Endodermal cell (in vitro differentiated cells): ENCODE data around the gene MAP3K9. TPM values are rescaled to one million over a fixed set of nuclear protein-coding genes. Genes with fewer than 3 reads are reported as not detected.

Experiments used
- DNase-seq: peaks from one replicate; pipeline ENCODE4 v3.0.0-alpha.2; 2017
- H3K27ac ChIP-seq: 2 replicates; pipeline ENCODE4 v1.5.1; 2013; ENCODE audit warnings: mild to moderate bottlenecking, low read depth, low read length, moderate library complexity
- H3K27me3 ChIP-seq: 2 replicates; pipeline ENCODE4 v1.6.1; 2013; ENCODE audit warnings: mild to moderate bottlenecking, low read length, moderate library complexity; ENCODE audit not compliant: insufficient read depth, control insufficient read depth, poor library complexity, severe bottlenecking
- H3K36me3 ChIP-seq: 2 replicates; pipeline ENCODE4 v1.7.0; 2013; ENCODE audit warnings: mild to moderate bottlenecking, low read length, moderate library complexity; ENCODE audit not compliant: control insufficient read depth, insufficient read depth
- H3K4me1 ChIP-seq: one replicate; pipeline ENCODE4 v1.7.0; 2013; ENCODE audit warnings: low read length; ENCODE audit not compliant: control insufficient read depth, insufficient read depth
- H3K4me3 ChIP-seq: 2 replicates; pipeline ENCODE4 v1.5.1; 2013; ENCODE audit warnings: mild to moderate bottlenecking, low read length, moderate library complexity
- H3K9ac ChIP-seq: 2 replicates; pipeline ENCODE4 v1.6.1; 2013; ENCODE audit warnings: mild to moderate bottlenecking, low read length, moderate library complexity; ENCODE audit not compliant: poor library complexity, severe bottlenecking; ENCODE audit errors: extremely low read depth
- H3K9me3 ChIP-seq: 2 replicates; pipeline ENCODE4 v1.6.1; 2013; ENCODE audit warnings: mild to moderate bottlenecking, low read length, moderate library complexity; ENCODE audit not compliant: control insufficient read depth
- H3K27ac Mint-ChIP-seq: 2 replicates; pipeline ENCODE4 v1.8.0; 2020; ENCODE audit warnings: mixed read lengths
- H3K27me3 Mint-ChIP-seq: 2 replicates; pipeline ENCODE4 v1.8.0; 2021; ENCODE audit warnings: mild to moderate bottlenecking, mixed read lengths; ENCODE audit not compliant: insufficient read depth
- H3K36me3 Mint-ChIP-seq: 2 replicates; pipeline ENCODE4 v1.8.0; 2020; ENCODE audit warnings: low read depth, mixed read lengths
- H3K4me1 Mint-ChIP-seq: 2 replicates; pipeline ENCODE4 v1.8.0; 2020; ENCODE audit warnings: mixed read lengths
- H3K4me3 Mint-ChIP-seq: 2 replicates; pipeline ENCODE4 v1.8.0; 2020; ENCODE audit warnings: mild to moderate bottlenecking, moderate library complexity, mixed read lengths
- H3K9me3 Mint-ChIP-seq: 2 replicates; pipeline ENCODE4 v1.8.0; 2020; ENCODE audit warnings: mild to moderate bottlenecking, mixed read lengths
- WGBS, 2 experiments: methylation state at CpG; one replicate each; pipeline versions ENCODE4 v1.1.5 to v1.1.7; 2013; ENCODE audit warnings: missing lambda C conversion rate in 2 of 2, mixed read lengths in 1 of 2; ENCODE audit not compliant: insufficient coverage in 1 of 2, insufficient read length in 1 of 2; 5-methylcytosine and 5-hydroxymethylcytosine counted together
- total RNA-seq, 2 donors: library from RNA; stranded (reverse); fragmentation: NEBNext Ultra II Directional in 1 of 2; extraction: Animal tissue kit (Norgen Biotek cat#: 25700) in 1 of 2; gene quantifications; 2 replicates in 1 of 2; 3 replicates in 1 of 2; pipeline ENCODE4 v1.2.1, GENCODE V29; 2021
- TF ChIP-seq, protein P1 (sequence below): fragments of 200-600 bp; sonication (generic); conservative IDR thresholded peaks from 2 replicates; pipeline ENCODE4 v1.5.0; 2021; ENCODE audit warnings: antibody characterized with exemption, mild to moderate bottlenecking

The MAP3K9 gene
- total RNA-seq, 2 donors from 2014 or later = 34.1 to 38.5 TPM

DNA sequence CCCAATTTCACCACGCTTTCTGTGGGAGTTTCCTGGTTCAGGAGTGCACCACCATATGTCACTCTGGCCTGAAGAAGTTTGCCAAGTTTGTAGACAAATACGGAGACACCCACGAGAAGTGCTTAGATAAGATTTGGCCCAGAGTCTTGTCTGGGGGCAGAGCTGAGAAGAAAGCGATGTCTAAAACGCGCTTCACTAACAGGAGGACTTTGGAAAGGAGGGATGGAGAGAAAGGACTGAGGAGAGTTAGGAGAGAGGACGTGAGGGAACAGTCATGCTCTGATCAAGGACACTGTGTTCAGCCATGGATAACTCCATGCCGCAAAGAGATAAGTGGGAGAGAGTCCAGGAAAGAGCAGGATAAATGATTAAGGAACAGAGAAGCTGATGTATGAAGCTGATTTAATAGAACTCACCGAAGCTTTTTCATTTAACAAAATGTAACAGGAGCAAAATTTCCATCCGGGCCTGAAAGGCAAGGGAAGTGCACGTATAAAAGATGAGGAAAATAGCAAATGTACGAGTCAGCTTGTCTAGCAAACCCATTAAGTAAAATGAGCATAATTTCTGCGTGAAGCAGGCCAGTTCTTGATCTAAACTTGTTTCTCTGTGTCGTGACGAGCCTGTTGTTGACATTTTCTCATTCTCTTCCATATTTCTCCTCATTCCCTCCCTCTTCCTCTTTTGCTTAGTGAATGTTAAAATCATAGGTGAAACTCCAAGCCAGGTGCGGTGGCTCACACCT lies 23.4 kb upstream of the MAP3K9 start:
- TF ChIP-seq, protein P1, sequence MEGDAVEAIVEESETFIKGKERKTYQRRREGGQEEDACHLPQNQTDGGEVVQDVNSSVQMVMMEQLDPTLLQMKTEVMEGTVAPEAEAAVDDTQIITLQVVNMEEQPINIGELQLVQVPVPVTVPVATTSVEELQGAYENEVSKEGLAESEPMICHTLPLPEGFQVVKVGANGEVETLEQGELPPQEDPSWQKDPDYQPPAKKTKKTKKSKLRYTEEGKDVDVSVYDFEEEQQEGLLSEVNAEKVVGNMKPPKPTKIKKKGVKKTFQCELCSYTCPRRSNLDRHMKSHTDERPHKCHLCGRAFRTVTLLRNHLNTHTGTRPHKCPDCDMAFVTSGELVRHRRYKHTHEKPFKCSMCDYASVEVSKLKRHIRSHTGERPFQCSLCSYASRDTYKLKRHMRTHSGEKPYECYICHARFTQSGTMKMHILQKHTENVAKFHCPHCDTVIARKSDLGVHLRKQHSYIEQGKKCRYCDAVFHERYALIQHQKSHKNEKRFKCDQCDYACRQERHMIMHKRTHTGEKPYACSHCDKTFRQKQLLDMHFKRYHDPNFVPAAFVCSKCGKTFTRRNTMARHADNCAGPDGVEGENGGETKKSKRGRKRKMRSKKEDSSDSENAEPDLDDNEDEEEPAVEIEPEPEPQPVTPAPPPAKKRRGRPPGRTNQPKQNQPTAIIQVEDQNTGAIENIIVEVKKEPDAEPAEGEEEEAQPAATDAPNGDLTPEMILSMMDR = no peak
- no peak overlapping the region for H3K4me3 ChIP-seq
- no peak overlapping the region for H3K9ac ChIP-seq
- peaks cover 23% of the 10 kb centered on the region for H3K9me3 Mint-ChIP-seq
- H3K36me3 Mint-ChIP-seq = no peaks in the 10 kb centered on the region
- H3K27me3 Mint-ChIP-seq = peaks cover 7% of the 10 kb centered on the region
- no peak overlapping the region for H3K27ac ChIP-seq
- WGBS, 2 experiments = 87 to 93% methylated on average over 15 to 16 of the region's 16 CpGs
- H3K4me1 Mint-ChIP-seq = no peaks in the 10 kb centered on the region
- H3K27ac Mint-ChIP-seq = no peak overlapping the region
- no peak overlapping the region for H3K4me3 Mint-ChIP-seq
- no peak for DNase-seq
- no peaks in the 10 kb centered on the region for H3K27me3 ChIP-seq
- no peaks in the 10 kb centered on the region for H3K4me1 ChIP-seq
- H3K9me3 ChIP-seq = peaks cover 32% of the 10 kb centered on the region
- H3K36me3 ChIP-seq = no peaks in the 10 kb centered on the region

DNA sequence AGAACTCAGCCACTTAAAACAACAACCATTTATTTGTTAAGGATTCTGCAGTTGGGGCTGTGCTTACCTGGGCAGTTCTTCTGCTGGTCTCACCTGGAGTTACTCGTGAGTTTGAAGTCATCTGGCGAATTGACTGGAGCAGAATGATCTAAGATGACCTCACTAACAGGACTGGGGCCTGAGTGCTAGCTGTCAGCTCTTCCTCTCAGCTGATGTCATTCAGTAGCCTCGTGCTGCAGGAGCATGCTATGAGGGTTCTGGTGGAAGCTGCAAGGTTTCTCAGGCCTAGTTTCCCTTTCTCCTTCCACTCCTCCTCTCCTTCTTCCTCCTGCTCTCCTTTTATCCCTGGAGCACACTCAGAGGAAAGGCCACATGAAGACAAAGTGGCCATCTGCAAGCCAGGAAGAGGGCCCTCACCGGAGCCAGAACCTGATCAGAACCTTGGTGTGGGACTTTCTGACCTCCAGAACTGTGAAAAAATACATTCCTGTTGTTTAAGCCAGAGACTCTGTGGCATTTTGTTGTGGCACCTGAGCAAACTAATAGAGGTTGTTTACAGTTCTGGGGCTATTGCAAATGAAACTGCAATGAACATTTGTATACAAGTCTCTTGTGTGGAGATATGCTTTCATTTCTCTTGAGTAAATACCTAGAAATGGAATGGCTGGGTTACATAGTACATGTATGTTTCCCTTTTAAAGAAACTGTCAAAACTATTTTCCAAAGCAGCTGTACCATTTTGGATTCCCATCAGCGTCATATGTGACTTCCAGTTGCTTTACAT lies 21.9 kb upstream of the MAP3K9 start:
- no peaks in the 10 kb centered on the region for H3K36me3 Mint-ChIP-seq
- Histone ChIP-seq H3K9me3 (peaks cover 25% of the 10 kb centered on the region), H3K27ac (no peak overlapping the region), H3K27me3 (no peaks in the 10 kb centered on the region), H3K9ac (no peak overlapping the region), H3K4me1 (no peaks in the 10 kb centered on the region), H3K36me3 (no peaks in the 10 kb centered on the region), H3K4me3 (no peak overlapping the region)
- 68 to 74% methylated on average over 5 of the region's 5 CpGs for WGBS, 2 experiments
- H3K27ac Mint-ChIP-seq = no peak overlapping the region
- no peaks in the 10 kb centered on the region for H3K4me1 Mint-ChIP-seq
- no peak overlapping the region for H3K4me3 Mint-ChIP-seq
- no peak for DNase-seq
- H3K9me3 Mint-ChIP-seq = peaks cover 19% of the 10 kb centered on the region
- H3K27me3 Mint-ChIP-seq = peaks cover 7% of the 10 kb centered on the region
- TF ChIP-seq, protein P1 = no peak

DNA sequence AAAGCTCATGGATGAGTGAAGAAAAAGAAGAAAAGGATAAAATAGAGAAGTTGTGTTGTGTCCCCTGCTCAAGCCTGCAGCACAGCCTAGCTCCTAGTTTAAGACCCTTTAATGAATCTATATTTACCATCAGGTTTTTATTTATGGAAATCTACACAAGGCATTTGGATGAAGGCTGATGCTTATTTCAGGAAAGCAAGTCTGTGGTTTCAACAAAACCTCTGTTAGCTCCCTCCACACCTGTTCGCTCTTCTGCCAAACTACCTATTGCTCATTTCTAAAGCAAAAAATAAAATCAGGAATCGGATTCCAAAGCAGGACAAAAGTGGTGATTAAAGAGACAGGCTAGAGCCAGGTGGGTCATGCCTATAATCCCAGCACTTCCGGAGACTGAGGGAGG lies 18.9 kb upstream of the MAP3K9 start:
- no peaks in the 10 kb centered on the region for H3K27me3 ChIP-seq
- H3K9ac ChIP-seq = no peak overlapping the region
- H3K9me3 Mint-ChIP-seq = no peaks in the 10 kb centered on the region
- peaks cover 1% of the 10 kb centered on the region for H3K4me1 ChIP-seq
- no peaks in the 10 kb centered on the region for H3K36me3 ChIP-seq
- no peaks in the 10 kb centered on the region for H3K36me3 Mint-ChIP-seq
- H3K9me3 ChIP-seq = no peaks in the 10 kb centered on the region
- no peak overlapping the region for H3K27ac Mint-ChIP-seq
- peaks cover 2% of the 10 kb centered on the region for H3K4me1 Mint-ChIP-seq
- no peak for DNase-seq
- H3K4me3 Mint-ChIP-seq = no peak overlapping the region
- TF ChIP-seq, protein P1 = no peak
- WGBS, 2 experiments = 67 to 91% methylated on average over 1 to 3 of the region's 3 CpGs
- no peak overlapping the region for H3K4me3 ChIP-seq
- H3K27me3 Mint-ChIP-seq = peaks cover 29% of the 10 kb centered on the region
- no peak overlapping the region for H3K27ac ChIP-seq
